CD14-positive monocyte (primary cell): ENCODE results near the gene UPK1A. TPM values are rescaled to one million over a fixed set of nuclear protein-coding genes. Genes with fewer than 3 reads are reported as not detected.

Experiments used
- DNase-seq, 3 donors: peaks; one replicate each; pipeline ENCODE4 v3.0.0-alpha.2; 2011 to 2022
- H2AFZ ChIP-seq: 2 replicates; pipeline ENCODE4 v1.6.0; 2012; ENCODE audit warnings: mild to moderate bottlenecking, low read depth, low read length, inconsistent platforms; ENCODE audit not compliant: insufficient read depth, poor library complexity, severe bottlenecking
- H3K27ac ChIP-seq, 2 donors: 1 replicate in 1 of 2; 2 replicates in 1 of 2; pipeline ENCODE4 v1.5.1; 2012 to 2013; ENCODE audit warnings: low read length in 2 of 2, control low read depth in 1 of 2, inconsistent platforms in 1 of 2, low read depth in 1 of 2, mild to moderate bottlenecking in 1 of 2
- H3K27me3 ChIP-seq, 2 donors: one replicate each; pipeline versions ENCODE4 v1.6.0 to v1.6.1; 2011 to 2013; ENCODE audit warnings: low read length in 2 of 2; ENCODE audit not compliant: control insufficient read depth in 2 of 2, insufficient read depth in 2 of 2
- H3K36me3 ChIP-seq, 2 donors: replicated peaks in 1 of 2; 1 replicate in 1 of 2; 2 replicates in 1 of 2; pipeline versions ENCODE4 v1.5.1 to v1.6.1; 2012 to 2013; ENCODE audit warnings: low read length in 2 of 2, control low read depth in 1 of 2, inconsistent platforms in 1 of 2, mild to moderate bottlenecking in 1 of 2; ENCODE audit not compliant: insufficient read depth in 2 of 2, control insufficient read depth in 1 of 2
- H3K4me1 ChIP-seq, 2 donors: 1 replicate in 1 of 2; 2 replicates in 1 of 2; pipeline versions ENCODE4 v1.5.1 to v1.6.1; 2012 to 2013; ENCODE audit warnings: low read length in 2 of 2, control low read depth in 1 of 2, inconsistent platforms in 1 of 2, mild to moderate bottlenecking in 1 of 2, moderate library complexity in 1 of 2; ENCODE audit not compliant: insufficient read depth in 2 of 2, control insufficient read depth in 1 of 2
- H3K4me2 ChIP-seq: replicated peaks from 2 replicates; pipeline ENCODE3; 2012; ENCODE audit warnings: low read length, moderate library complexity, mild to moderate bottlenecking; ENCODE audit not compliant: poor library complexity, severe bottlenecking; ENCODE audit errors: extremely low read depth
- H3K4me3 ChIP-seq, 3 experiments: fragments of 200-600 bp in 1 of 3; sonication (generic) in 1 of 3; replicated peaks in 1 of 3; 1 replicate in 2 of 3; 2 replicates in 1 of 3; pipeline ENCODE4 v1.5.1; 2011 to 2013; ENCODE audit warnings: low read length in 3 of 3, mild to moderate bottlenecking in 3 of 3, control low read depth in 2 of 3, low read depth in 2 of 3, inconsistent platforms in 1 of 3, moderate library complexity in 1 of 3
- H3K79me2 ChIP-seq: 2 replicates; pipeline ENCODE4 v1.6.0; 2012; ENCODE audit warnings: mild to moderate bottlenecking, control low read depth, inconsistent platforms, low read length, moderate library complexity; ENCODE audit not compliant: insufficient read depth
- H3K9ac ChIP-seq: 2 replicates; pipeline ENCODE4 v1.6.0; 2017; ENCODE audit warnings: low read length, mild to moderate bottlenecking; ENCODE audit not compliant: insufficient read depth, poor library complexity, severe bottlenecking
- H3K9me3 ChIP-seq, 2 donors: replicated peaks in 1 of 2; 1 replicate in 1 of 2; 2 replicates in 1 of 2; pipeline versions ENCODE4 v1.5.1 to v1.6.1; 2012 to 2013; ENCODE audit warnings: low read length in 2 of 2, control low read depth in 1 of 2; ENCODE audit not compliant: control insufficient read depth in 1 of 2, insufficient read depth in 1 of 2
- H4K20me1 ChIP-seq: 2 replicates; pipeline ENCODE4 v1.6.0; 2012; ENCODE audit warnings: mild to moderate bottlenecking, low read length, control low read depth, moderate library complexity; ENCODE audit not compliant: insufficient read depth
- H3K27ac Mint-ChIP-seq, 7 donors: one replicate each; pipeline ENCODE4 v1.8.0; 2020; ENCODE audit warnings: mild to moderate bottlenecking in 7 of 7, mixed read lengths in 7 of 7, moderate library complexity in 6 of 7, inconsistent platforms in 2 of 7
- H3K27me3 Mint-ChIP-seq, 3 donors: one replicate each; pipeline ENCODE4 v1.8.0; 2021 to 2022; ENCODE audit warnings: low read depth in 3 of 3, mild to moderate bottlenecking in 3 of 3, mixed read lengths in 3 of 3, moderate library complexity in 3 of 3, inconsistent platforms in 1 of 3
- H3K36me3 Mint-ChIP-seq, 2 donors: one replicate each; pipeline ENCODE4 v1.8.0; 2020; ENCODE audit warnings: mixed read lengths in 2 of 2, inconsistent platforms in 1 of 2, mild to moderate bottlenecking in 1 of 2
- H3K4me1 Mint-ChIP-seq: one replicate; pipeline ENCODE4 v1.8.0; 2020; ENCODE audit warnings: mild to moderate bottlenecking, mixed read lengths
- H3K4me3 Mint-ChIP-seq, 2 donors: one replicate each; pipeline ENCODE4 v1.8.0; 2020; ENCODE audit warnings: mild to moderate bottlenecking in 2 of 2, mixed read lengths in 2 of 2, moderate library complexity in 1 of 2
- H3K9me3 Mint-ChIP-seq, 7 donors: one replicate each; pipeline ENCODE4 v1.8.0; 2020 to 2022; ENCODE audit warnings: mixed read lengths in 7 of 7, mild to moderate bottlenecking in 6 of 7, moderate library complexity in 6 of 7, inconsistent platforms in 2 of 7
- CTCF ChIP-seq: fragments of 200-600 bp; IDR thresholded peaks from one replicate; pipeline ENCODE4 v1.8.0; 2022; ENCODE audit warnings: antibody characterized with exemption, mild to moderate bottlenecking
- WGBS: methylation state at CpG from one replicate; pipeline ENCODE4 v1.1.5; 2013; ENCODE audit warnings: missing lambda C conversion rate; ENCODE audit not compliant: insufficient coverage; 5-methylcytosine and 5-hydroxymethylcytosine counted together
- intact Hi-C, 2 donors: fragments of 100-400 bp; cut with micrococcal nuclease; formaldehyde crosslinking; loops; one replicate each; pipeline versions ENCODE4 v1.15.0 to v1.15.1; 2023
- polyA plus RNA-seq, 3 donors: library from polyadenylated mRNA; depleted of rRNA in 1 of 3; unstranded in 2 of 3; stranded (reverse) in 1 of 3; fragments of 300-500 nt in 2 of 3; fragments of >200 nt in 1 of 3; fragmentation: Illumina TruSeq in 2 of 3; gene quantifications; 1 replicate in 2 of 3; 2 replicates in 1 of 3; pipeline ENCODE4 v1.2.3, GENCODE V29; 2012 to 2021

UPK1A gene
- polyA plus RNA-seq, 3 donors: not detected

- no peak overlapping the region for H3K27ac Mint-ChIP-seq
- no peaks in the 10 kb centered on the region for H3K9me3 ChIP-seq
- H2AFZ ChIP-seq: no peak overlapping the region
- no peaks in the 10 kb centered on the region for H3K4me1 Mint-ChIP-seq
- intact Hi-C loops: loop anchor here in 1 of 2 donors (5.0 kb wide), 1 partner anchor 240 kb away; no protein-coding TSS in a partner anchor
- DNase-seq: no peak
- no peaks in the 10 kb centered on the region for H3K36me3 Mint-ChIP-seq
- H3K4me3 Mint-ChIP-seq: no peak overlapping the region
- H3K27ac ChIP-seq: no peak overlapping the region
- H3K27me3 ChIP-seq: no peaks in the 10 kb centered on the region
- H3K27me3 Mint-ChIP-seq: peaks cover 0 to 10% (median 6%) of the 10 kb centered on the region in 3 donors
- H3K9ac ChIP-seq: no peak overlapping the region
- no peaks in the 10 kb centered on the region for H3K4me1 ChIP-seq
- H3K4me2 ChIP-seq: no peak overlapping the region
- no peak overlapping the region for H3K4me3 ChIP-seq
- H3K36me3 ChIP-seq: no peaks in the 10 kb centered on the region
- 93% methylated on average over 7 of the region's 11 CpGs for WGBS
- H3K9me3 Mint-ChIP-seq: peaks cover 0 to 5% (median 2%) of the 10 kb centered on the region in 7 donors
- no peaks in the 10 kb centered on the region for H3K79me2 ChIP-seq
- no peaks in the 10 kb centered on the region for H4K20me1 ChIP-seq
- no peak for TF ChIP-seq CTCF
Measured at GRCh38 chr19:35692010-35692409, 25.7 kb downstream of the UPK1A start.

- H3K4me1 ChIP-seq: no peaks in the 10 kb centered on the region
- Mint-ChIP-seq H3K9me3 (peaks cover 0 to 5% (median 2%) of the 10 kb centered on the region in 7 donors), H3K27ac (no peak overlapping the region), H3K36me3 (no peaks in the 10 kb centered on the region), H3K27me3 (peaks cover 2 to 10% (median 10%) of the 10 kb centered on the region in 3 donors), H3K4me3 (no peak overlapping the region), H3K4me1 (no peaks in the 10 kb centered on the region)
- H3K27me3 ChIP-seq: no peaks in the 10 kb centered on the region
- no peak overlapping the region for H3K27ac ChIP-seq
- H3K4me2 ChIP-seq: no peak overlapping the region
- H3K79me2 ChIP-seq: no peaks in the 10 kb centered on the region
- TF ChIP-seq CTCF: no peak
- no peak overlapping the region for H3K4me3 ChIP-seq
- no peak overlapping the region for H3K9ac ChIP-seq
- 35% methylated on average over 2 of the region's 8 CpGs for WGBS
- intact Hi-C loops: loop anchor here in 1 of 2 donors (5.0 kb wide), 1 partner anchor 239 kb away; no protein-coding TSS in a partner anchor
- H2AFZ ChIP-seq: no peak overlapping the region
- H3K36me3 ChIP-seq: no peaks in the 10 kb centered on the region
- no peaks in the 10 kb centered on the region for H3K9me3 ChIP-seq
- H4K20me1 ChIP-seq: no peaks in the 10 kb centered on the region
- no peak for DNase-seq
Measured at GRCh38 chr19:35693422-35693821, 27.1 kb downstream of the UPK1A start.
